BJ (cell line): ENCODE results near the gene CLASP1. TPM values are rescaled to one million over a fixed set of nuclear protein-coding genes. Genes with fewer than 3 reads are reported as not detected.

Source experiments
- CTCF ChIA-PET: fragments of 350-600 bp; formaldehyde crosslinking; extraction: SDS; loops from one replicate; lab custom pipeline; 2021; ENCODE audit warnings: antibody characterized with exemption, inconsistent platforms; lab: Yijun Ruan, JAX
- POLR2A ChIA-PET: fragments of 300-600 bp; sonication (Branson Sonifier 250); formaldehyde crosslinking; extraction: SDS; loops from one replicate; lab custom pipeline; 2021; ENCODE audit warnings: antibody characterized with exemption; lab: Charles Lee
- DNase-seq: peaks from one replicate; pipeline ENCODE4 v3.0.0-alpha.2; 2011; ENCODE audit warnings: low read depth
- H3K27me3 ChIP-seq: 2 replicates; pipeline ENCODE4 v1.6.0; 2011; ENCODE audit warnings: low read length; ENCODE audit not compliant: control insufficient read depth, insufficient read depth
- H3K36me3 ChIP-seq: 2 replicates; pipeline ENCODE4 v1.5.1; 2011; ENCODE audit warnings: low read length; ENCODE audit not compliant: control insufficient read depth, insufficient read depth
- H3K4me3 ChIP-seq: 2 replicates; pipeline ENCODE4 v1.5.1; 2011; ENCODE audit warnings: low read depth, mild to moderate bottlenecking, control low read depth, low read length
- polyA plus RNA-seq: library from polyadenylated mRNA; depleted of rRNA; stranded (reverse); fragments of >200 nt; gene quantifications from 2 replicates; pipeline ENCODE4 v1.2.3, GENCODE V29; 2011
- TF ChIP-seq, protein P1 (sequence below): IDR thresholded peaks from 2 replicates; pipeline ENCODE4 v1.5.1; 2011; ENCODE audit warnings: low read depth, mild to moderate bottlenecking, control low read depth, inconsistent platforms, low read length, moderate library complexity; ENCODE audit not compliant: insufficient read depth

The CLASP1 gene
- polyA plus RNA-seq, 1 experiment, result 7.1 TPM

DNA sequence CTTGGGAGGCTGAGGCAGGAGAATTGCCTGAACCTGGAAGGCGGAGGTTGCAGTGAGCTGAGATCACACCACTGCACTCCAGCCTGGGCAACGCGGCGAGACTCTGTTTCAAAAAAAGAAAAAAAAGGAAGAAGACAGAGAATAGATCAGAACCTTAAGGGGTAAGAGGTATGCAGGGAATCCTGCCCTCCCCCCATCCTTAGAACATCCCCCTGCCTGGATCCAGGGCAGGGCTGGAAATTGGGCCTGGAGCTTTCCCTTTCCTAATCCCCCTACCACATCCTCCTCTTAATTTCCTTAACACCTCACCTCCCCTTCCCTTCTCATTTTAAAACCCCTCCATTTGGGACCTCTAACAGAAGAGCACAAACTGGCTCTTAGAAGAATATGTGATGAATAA, 62.1 kb downstream of the CLASP1 start:
- DNase-seq, result no peak
- Histone ChIP-seq H3K27me3 (no peaks in the 10 kb centered on the region), H3K36me3 (no peaks in the 10 kb centered on the region), H3K4me3 (no peak overlapping the region)
- TF ChIP-seq, protein P1, sequence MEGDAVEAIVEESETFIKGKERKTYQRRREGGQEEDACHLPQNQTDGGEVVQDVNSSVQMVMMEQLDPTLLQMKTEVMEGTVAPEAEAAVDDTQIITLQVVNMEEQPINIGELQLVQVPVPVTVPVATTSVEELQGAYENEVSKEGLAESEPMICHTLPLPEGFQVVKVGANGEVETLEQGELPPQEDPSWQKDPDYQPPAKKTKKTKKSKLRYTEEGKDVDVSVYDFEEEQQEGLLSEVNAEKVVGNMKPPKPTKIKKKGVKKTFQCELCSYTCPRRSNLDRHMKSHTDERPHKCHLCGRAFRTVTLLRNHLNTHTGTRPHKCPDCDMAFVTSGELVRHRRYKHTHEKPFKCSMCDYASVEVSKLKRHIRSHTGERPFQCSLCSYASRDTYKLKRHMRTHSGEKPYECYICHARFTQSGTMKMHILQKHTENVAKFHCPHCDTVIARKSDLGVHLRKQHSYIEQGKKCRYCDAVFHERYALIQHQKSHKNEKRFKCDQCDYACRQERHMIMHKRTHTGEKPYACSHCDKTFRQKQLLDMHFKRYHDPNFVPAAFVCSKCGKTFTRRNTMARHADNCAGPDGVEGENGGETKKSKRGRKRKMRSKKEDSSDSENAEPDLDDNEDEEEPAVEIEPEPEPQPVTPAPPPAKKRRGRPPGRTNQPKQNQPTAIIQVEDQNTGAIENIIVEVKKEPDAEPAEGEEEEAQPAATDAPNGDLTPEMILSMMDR, result no peak
- ChIA-PET CTCF (interaction anchor here (1.9 kb wide), 1 partner anchor 9 kb away, joined by 8 read pairs; no protein-coding TSS in a partner anchor), POLR2A (no interaction called here)

GRCh38 chr2:121584741-121585140, 64.5 kb downstream of the CLASP1 start:
- no peaks in the 10 kb centered on the region for H3K36me3 ChIP-seq
- POLR2A ChIA-PET, result no interaction called here
- DNase-seq, result no peak

GRCh38 chr2:121583555-121583954, 65.7 kb downstream of the CLASP1 start:
- Histone ChIP-seq H3K4me3 (no peak overlapping the region), H3K36me3 (no peaks in the 10 kb centered on the region), H3K27me3 (no peaks in the 10 kb centered on the region)
- TF ChIP-seq, protein P1, result no peak
- CTCF ChIA-PET, result no interaction called here
- DNase-seq, result no peak
- POLR2A ChIA-PET, result no interaction called here

More at GRCh38 chr2:121584741-121585140, 64.5 kb downstream of the CLASP1 start:
- H3K27me3 ChIP-seq, result no peaks in the 10 kb centered on the region
- H3K4me3 ChIP-seq, result no peak overlapping the region
- CTCF ChIA-PET, result interaction anchor here (1.1 to 1.2 kb wide), 2 partner anchors 11 to 22 kb away, joined by 3 read pairs; no protein-coding TSS in a partner anchor
- TF ChIP-seq, protein P1, result no peak

GRCh38 chr2:121582272-121582671, 67.0 kb downstream of the CLASP1 start:
- Histone ChIP-seq H3K4me3 (no peak overlapping the region), H3K27me3 (no peaks in the 10 kb centered on the region), H3K36me3 (no peaks in the 10 kb centered on the region)
- CTCF ChIA-PET, result no interaction called here
- POLR2A ChIA-PET, result no interaction called here
- TF ChIP-seq, protein P1, result no peak
- DNase-seq, result no peak

DNA sequence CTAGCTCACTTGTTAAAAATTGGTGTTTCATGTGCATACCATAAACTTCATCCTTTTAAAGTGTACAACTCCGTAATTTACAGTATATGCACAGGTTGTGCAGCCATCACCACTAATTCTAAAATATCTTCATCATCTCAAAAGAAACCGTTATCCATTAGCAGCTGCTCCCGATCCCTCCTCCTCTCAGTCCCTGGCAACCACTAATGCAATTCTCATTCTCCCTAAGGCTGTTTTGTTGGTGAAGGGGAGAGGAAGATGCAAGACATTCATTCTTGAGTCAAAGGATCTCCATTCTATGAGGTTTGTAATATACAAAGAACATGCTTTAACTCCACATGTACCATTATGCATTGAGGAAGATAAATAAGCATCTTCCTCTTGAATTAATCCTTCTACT, 70.0 kb downstream of the CLASP1 start:
- no peak overlapping the region for H3K4me3 ChIP-seq
- TF ChIP-seq, protein P1, result no peak
- H3K36me3 ChIP-seq, result no peaks in the 10 kb centered on the region
- no peak for DNase-seq
- no peaks in the 10 kb centered on the region for H3K27me3 ChIP-seq
- ChIA-PET CTCF (no interaction called here), POLR2A (no interaction called here)
